Measurements from ENCODE around the gene KIF18A. TPM values are rescaled to one million over a fixed set of nuclear protein-coding genes. Genes with fewer than 3 reads are reported as not detected.

The KIF18A gene
- total RNA-seq, 1 donor from 2014 or later = 0.79 TPM

- FAIRE-seq (no peak), DNase-seq (ENCODE audit: low read depth) (no peak)
- no peak overlapping the region for H3K4me3 ChIP-seq (ENCODE audit: low read depth, low read length)
These were observed 25.2 kb upstream of the KIF18A start for GRCh38 chr11:28133146-28133545.

GRCh38 chr11:28132548-28132947, 24.6 kb upstream of the KIF18A start:
- no peak overlapping the region for H3K4me3 ChIP-seq (ENCODE audit: low read depth, low read length)
- no peak for TF ChIP-seq CTCF (IDR thresholded peaks at IDR 0.05; ENCODE audit: insufficient read depth, low read length, severe bottlenecking)
- no peak for FAIRE-seq
- peaks cover 1% of the 10 kb centered on the region for H3K36me3 ChIP-seq (ENCODE audit: control insufficient read depth, insufficient read depth, low read length)
- DNase-seq (ENCODE audit: low read depth) = no peak
- no peaks in the 10 kb centered on the region for H3K27me3 ChIP-seq (ENCODE audit: control insufficient read depth, insufficient read depth, low read length)

More at GRCh38 chr11:28133146-28133545, 25.2 kb upstream of the KIF18A start:
- H3K36me3 ChIP-seq (ENCODE audit: control insufficient read depth, insufficient read depth, low read length) = peaks cover 1% of the 10 kb centered on the region
- no peak for TF ChIP-seq CTCF (IDR thresholded peaks at IDR 0.05; ENCODE audit: insufficient read depth, low read length, severe bottlenecking)
- no peaks in the 10 kb centered on the region for H3K27me3 ChIP-seq (ENCODE audit: control insufficient read depth, insufficient read depth, low read length)

GRCh38 chr11:28123151-28123581, 15.2 kb upstream of the KIF18A start:
- H3K36me3 ChIP-seq (ENCODE audit: control insufficient read depth, insufficient read depth, low read length) = no peaks in the 10 kb centered on the region
- no peak for TF ChIP-seq CTCF (IDR thresholded peaks at IDR 0.05; ENCODE audit: insufficient read depth, low read length, severe bottlenecking)
- FAIRE-seq (no peak), DNase-seq (ENCODE audit: low read depth) (no peak)
- H3K27me3 ChIP-seq (ENCODE audit: control insufficient read depth, insufficient read depth, low read length) = no peaks in the 10 kb centered on the region
- no peak overlapping the region for H3K4me3 ChIP-seq (ENCODE audit: low read depth, low read length)

- no peaks in the 10 kb centered on the region for H3K27me3 ChIP-seq (ENCODE audit: control insufficient read depth, insufficient read depth, low read length)
- H3K4me3 ChIP-seq (ENCODE audit: low read depth, low read length) = no peak overlapping the region
- no peak for TF ChIP-seq CTCF (IDR thresholded peaks at IDR 0.05; ENCODE audit: insufficient read depth, low read length, severe bottlenecking)
- H3K36me3 ChIP-seq (ENCODE audit: control insufficient read depth, insufficient read depth, low read length) = peaks cover 3% of the 10 kb centered on the region
- DNase-seq (ENCODE audit: low read depth) (no peak), FAIRE-seq (no peak)
These were observed 9.8 kb upstream of the KIF18A start for GRCh38 chr11:28117712-28118111.

- H3K4me3 ChIP-seq (ENCODE audit: low read depth, low read length) = no peak overlapping the region
- no peak for TF ChIP-seq CTCF (IDR thresholded peaks at IDR 0.05; ENCODE audit: insufficient read depth, low read length, severe bottlenecking)
- DNase-seq (ENCODE audit: low read depth) (no peak), FAIRE-seq (no peak)
- H3K27me3 ChIP-seq (ENCODE audit: control insufficient read depth, insufficient read depth, low read length) = no peaks in the 10 kb centered on the region
- peaks cover 3% of the 10 kb centered on the region for H3K36me3 ChIP-seq (ENCODE audit: control insufficient read depth, insufficient read depth, low read length)
These were observed 6.8 kb upstream of the KIF18A start for GRCh38 chr11:28114731-28115130.

GRCh38 chr11:28114116-28114515, 6.2 kb upstream of the KIF18A start:
- TF ChIP-seq CTCF (IDR thresholded peaks at IDR 0.05; ENCODE audit: insufficient read depth, low read length, severe bottlenecking) = no peak
- H3K4me3 ChIP-seq (ENCODE audit: low read depth, low read length) = no peak overlapping the region
- DNase-seq (ENCODE audit: low read depth) = no peak
- H3K27me3 ChIP-seq (ENCODE audit: control insufficient read depth, insufficient read depth, low read length) = no peaks in the 10 kb centered on the region
- peaks cover 3% of the 10 kb centered on the region for H3K36me3 ChIP-seq (ENCODE audit: control insufficient read depth, insufficient read depth, low read length)
- no peak for FAIRE-seq
